ENCODE results near the gene LYRM4. TPM values are rescaled to one million over a fixed set of nuclear protein-coding genes. Genes with fewer than 3 reads are reported as not detected.

The LYRM4 gene
- total RNA-seq, 1 experiment from 2014 or later, result 44.3 TPM

- Histone ChIP-seq H3K4me1 (ENCODE audit: insufficient read depth, low read length) (no peaks in the 10 kb centered on the region; the same call in 1 of the 2 replicates), H3K9me3 (ENCODE audit: control insufficient read depth, low read depth, low read length) (no peaks in the 10 kb centered on the region), H3K79me2 (ENCODE audit: insufficient read depth, low read length) (no peaks in the 10 kb centered on the region), H2BK20ac (ENCODE audit: low read depth, low read length, poor library complexity, severe bottlenecking) (no peak overlapping the region), H2BK15ac (ENCODE audit: low read depth, low read length) (no peak overlapping the region), H3K9ac (ENCODE audit: extremely low read depth, insufficient read length, low read length) (no peak overlapping the region), H3T11ph (ENCODE audit: low read length) (no peak overlapping the region), H2AFZ (ENCODE audit: low read length) (no peak overlapping the region), H3K4ac (ENCODE audit: low read depth, low read length) (no peak overlapping the region), H2BK5ac (ENCODE audit: insufficient read length, low read length) (no peak overlapping the region), H3K18ac (ENCODE audit: insufficient read length, low read depth, low read length) (no peak overlapping the region), H2BK12ac (ENCODE audit: insufficient read length, low read depth, low read length) (no peak overlapping the region), H4K20me1 (ENCODE audit: control insufficient read depth, insufficient read depth, insufficient read length) (no peaks in the 10 kb centered on the region), H4K91ac (ENCODE audit: insufficient read length, low read depth, low read length) (no peak overlapping the region), H3K4me2 (ENCODE audit: insufficient read depth, insufficient read length, low read length) (no peak overlapping the region), H3K14ac (ENCODE audit: insufficient read depth, low read length) (no peak overlapping the region; the same call in 1 of the 2 replicates), H2BK120ac (ENCODE audit: low read depth, low read length, poor library complexity, severe bottlenecking) (no peak overlapping the region), H3K23ac (ENCODE audit: insufficient read length, low read depth, low read length) (no peak overlapping the region), H3K56ac (ENCODE audit: insufficient read length, low read depth, low read length) (no peak overlapping the region), H3K79me1 (ENCODE audit: insufficient read depth, low read depth, low read length, poor library complexity, severe bottlenecking) (no peaks in the 10 kb centered on the region), H4K5ac (ENCODE audit: insufficient read length, low read depth, low read length) (no peak overlapping the region), H3K27ac (ENCODE audit: insufficient read length, low read depth, low read length) (no peak overlapping the region), H4K8ac (replicated peaks; ENCODE audit: insufficient read length, low read depth, low read length) (no peak overlapping the region), H2AK5ac (ENCODE audit: insufficient read length, low read length) (no peak overlapping the region), H3K27me3 (ENCODE audit: insufficient read depth, low read length) (no peaks in the 10 kb centered on the region), H3K23me2 (ENCODE audit: insufficient read length, low read depth, low read length, poor library complexity, severe bottlenecking) (no peaks in the 10 kb centered on the region)
- TF ChIP-seq CTCF (conservative IDR thresholded peaks at IDR 0.05), result no peak
- H3K27me3 Mint-ChIP-seq (ENCODE audit: low read depth), result 0 out of 2 replicates have a peak, but pooled peaks cover 2% of the 10 kb centered on the region
- peaks cover 8 to 10% of the 10 kb centered on the region in 2 experiments for H3K4me1 Mint-ChIP-seq
- no peak for DNase-seq
- no CpG with 5 or more reads among the region's 16 CpGs for WGBS (ENCODE audit: extremely low coverage, insufficient read length, low lambda C conversion rate)
- no peak overlapping the region for H3K4me3 Mint-ChIP-seq
- H3K36me3 Mint-ChIP-seq (ENCODE audit: insufficient read depth in 1 of 3, low read depth in 3 of 3), result peaks cover 0 to 8% (median 2%) of the 10 kb centered on the region in 3 experiments; a peak in 2 of 7 replicates
- no peak overlapping the region for H3K27ac Mint-ChIP-seq
- no peaks in the 10 kb centered on the region for H3K9me3 Mint-ChIP-seq
Observed at GRCh38 chr6:5110246-5110645, 150.5 kb downstream of the LYRM4 start.

Measured in H9 (cell line).